ENCODE results near the gene ASCL2.

Gene ASCL2

GRCh38 chr11:2272946-2273280, 2.5 kb upstream of the ASCL2 start:
- DNase-seq (ENCODE audit: low read depth in 2 of 2), result no peak

- no peak for DNase-seq (ENCODE audit: low read depth in 2 of 2)
Observed at GRCh38 chr11:2272228-2272945, 2.0 kb upstream of the ASCL2 start.

DNA sequence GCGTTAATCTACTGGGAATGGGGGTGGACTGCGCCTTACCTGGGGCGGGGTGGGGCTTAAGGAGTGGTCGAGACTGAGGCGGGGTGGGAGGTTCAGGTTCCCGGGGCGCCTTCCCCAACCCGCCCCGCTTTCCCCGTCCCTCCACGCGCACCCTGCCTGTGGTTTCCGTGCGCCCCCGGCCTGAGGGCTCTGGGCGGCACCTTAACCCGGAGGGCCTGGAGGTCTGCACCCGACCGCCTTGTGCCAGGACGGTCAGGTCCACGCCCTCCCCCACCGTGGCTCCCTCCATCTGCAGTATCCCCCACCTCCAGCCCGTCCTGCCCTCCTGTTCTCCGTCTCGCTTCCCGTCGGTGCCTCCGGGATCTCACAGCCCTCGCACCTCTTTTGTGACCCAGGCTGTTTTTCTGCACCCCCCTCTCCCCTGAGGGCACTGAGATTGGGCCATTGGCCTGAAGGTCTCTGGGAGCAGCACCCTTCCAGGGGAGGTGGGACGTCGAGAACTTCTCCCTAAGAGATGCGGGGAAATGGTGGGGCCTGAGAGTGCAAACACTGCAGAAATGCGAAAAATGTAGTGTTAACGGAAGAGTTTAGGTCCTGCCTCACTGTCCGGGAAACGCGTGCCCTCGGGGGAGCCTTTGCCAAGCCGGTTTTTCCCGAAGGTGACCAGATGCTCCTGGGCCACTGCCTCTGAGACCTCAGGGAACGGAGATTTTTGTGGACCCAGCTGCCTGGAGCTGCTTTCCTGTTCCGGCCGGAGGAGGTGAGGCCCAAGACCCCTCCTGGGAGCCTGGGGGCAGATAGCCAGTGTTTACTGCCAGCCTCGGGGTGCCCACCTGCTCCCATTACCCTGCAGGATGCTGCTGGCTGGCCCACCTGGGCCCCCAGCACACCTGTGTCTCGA, 1.2 kb upstream of the ASCL2 start:
- DNase-seq (ENCODE audit: low read depth in 2 of 2), result no peak

DNA sequence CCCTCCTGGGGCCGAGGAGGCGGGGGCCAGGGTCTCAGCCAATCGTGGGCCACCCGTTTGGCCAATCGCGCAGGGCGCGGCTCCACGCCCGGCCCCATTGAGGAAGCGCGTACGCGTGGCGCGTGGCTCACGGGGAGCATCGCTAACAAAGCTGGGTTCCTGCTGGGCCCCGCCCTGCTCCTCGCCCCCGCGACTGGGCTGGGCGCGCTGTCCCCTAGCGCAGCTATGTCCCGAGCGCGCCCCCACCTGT, 614 bp upstream of the ASCL2 start:
- peak in 1 of 2 donors; percentile 19 for DNase-seq (ENCODE audit: low read depth in 2 of 2)

DNA sequence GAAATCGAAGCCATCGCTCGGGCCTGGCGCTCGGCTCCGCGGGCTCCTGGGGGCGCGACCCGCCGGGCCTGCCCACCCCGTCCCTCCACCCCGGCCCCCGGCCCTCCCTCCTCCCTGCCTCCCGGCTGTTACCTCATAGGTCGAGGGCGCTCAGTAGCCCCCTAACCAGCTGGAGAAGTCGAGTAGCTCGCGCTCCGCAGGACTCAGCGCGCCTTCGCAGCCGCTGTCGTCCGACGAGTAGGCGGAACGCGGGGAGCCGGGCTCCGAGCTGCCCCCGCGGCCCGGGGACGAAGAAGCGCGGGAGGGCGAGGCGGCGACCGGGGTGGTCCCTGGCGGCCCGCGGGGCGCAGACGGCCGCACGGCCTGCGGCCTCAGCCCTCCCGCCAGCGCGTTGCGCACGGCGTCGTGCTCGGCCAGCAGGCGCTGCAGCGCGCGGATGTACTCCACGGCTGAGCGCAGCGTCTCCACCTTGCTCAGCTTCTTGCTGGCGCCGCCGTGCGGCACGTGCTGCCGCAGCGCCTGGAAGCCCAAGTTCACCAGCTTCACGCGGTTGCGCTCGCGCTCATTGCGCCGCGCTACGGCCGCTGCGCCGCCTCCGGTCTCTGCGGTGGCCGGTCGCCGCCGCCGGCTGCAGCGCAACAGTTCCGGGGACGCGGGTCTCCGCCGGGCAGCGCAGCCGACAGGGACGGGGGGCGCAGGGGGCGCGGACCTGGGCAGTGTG, 627 bp downstream of the ASCL2 start:
- no peak for DNase-seq (ENCODE audit: low read depth in 2 of 2)

GRCh38 chr11:2268729-2269600, 1.4 kb downstream of the ASCL2 start:
- DNase-seq (ENCODE audit: low read depth in 2 of 2), result peak; percentile 21 to 46

DNA sequence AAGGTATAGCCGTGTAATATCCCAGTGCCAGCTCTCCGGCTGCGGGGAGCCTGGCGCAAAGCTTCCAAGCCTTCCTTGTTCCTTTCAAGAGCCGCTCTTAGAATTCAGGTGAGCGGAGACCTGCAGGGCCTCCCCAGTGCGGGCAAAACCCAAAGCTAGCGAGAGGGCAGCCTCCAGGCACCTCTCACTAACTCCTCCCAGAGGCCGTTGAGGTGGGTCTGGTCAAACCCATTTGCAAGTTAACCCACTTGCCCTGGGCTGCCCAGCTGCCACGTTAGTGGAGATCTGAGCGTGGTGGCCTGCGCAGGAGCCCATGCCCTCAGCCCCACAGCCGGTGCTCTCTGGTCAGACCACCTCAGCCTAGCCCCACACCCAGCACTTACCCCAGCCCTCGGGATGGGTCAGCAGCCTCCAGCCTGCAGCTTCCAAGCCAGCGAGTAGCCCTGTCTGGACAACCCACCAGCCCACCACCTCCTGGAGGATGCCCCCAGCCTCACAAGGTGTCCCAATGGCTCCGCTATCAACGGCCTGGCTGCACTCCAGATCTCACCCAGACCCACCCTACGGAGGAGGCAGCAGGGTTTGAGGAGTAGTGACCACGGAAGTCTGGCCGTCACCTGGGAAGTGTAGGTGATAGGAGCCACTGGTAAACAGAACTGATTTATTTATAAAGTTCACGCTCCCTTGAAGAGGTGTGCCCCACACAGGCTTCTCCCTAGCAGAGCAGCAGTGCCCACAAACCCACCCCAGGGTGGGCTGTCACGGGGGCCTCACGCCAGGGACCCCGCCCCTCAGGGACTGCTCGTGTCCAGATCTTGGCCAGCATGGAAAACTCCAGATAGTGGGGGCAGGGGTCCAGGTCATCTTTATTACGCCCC, 2.3 kb downstream of the ASCL2 start:
- DNase-seq (ENCODE audit: low read depth in 2 of 2), result no peak

DNA sequence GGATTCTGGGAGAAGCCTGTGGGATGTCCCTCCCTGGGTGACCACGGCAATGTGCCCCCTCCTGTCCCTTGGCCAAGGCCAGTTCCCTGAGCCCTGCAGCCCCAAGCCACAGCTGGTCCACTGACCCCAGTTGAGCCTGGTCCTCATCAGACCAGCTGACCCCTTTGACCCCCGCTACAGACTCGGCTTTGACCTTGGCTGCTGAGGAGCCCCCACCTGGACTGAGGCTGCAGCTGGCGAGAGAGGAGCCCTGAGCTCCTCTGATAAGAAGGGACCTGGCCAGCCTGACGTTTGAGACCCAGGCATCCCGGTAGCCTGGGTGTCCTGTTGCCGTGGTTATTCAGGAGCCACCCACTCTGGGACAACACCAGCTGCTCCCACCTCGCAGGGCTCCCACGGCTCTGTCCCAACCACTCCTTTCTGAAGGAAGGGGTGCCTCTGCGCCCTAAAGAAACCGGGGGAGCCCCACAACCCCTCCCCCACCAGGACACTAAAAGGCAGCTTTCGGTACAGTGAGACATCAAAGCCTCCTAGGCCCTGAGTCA, 3.0 kb downstream of the ASCL2 start:
- no peak for DNase-seq (ENCODE audit: low read depth in 2 of 2)

DNA sequence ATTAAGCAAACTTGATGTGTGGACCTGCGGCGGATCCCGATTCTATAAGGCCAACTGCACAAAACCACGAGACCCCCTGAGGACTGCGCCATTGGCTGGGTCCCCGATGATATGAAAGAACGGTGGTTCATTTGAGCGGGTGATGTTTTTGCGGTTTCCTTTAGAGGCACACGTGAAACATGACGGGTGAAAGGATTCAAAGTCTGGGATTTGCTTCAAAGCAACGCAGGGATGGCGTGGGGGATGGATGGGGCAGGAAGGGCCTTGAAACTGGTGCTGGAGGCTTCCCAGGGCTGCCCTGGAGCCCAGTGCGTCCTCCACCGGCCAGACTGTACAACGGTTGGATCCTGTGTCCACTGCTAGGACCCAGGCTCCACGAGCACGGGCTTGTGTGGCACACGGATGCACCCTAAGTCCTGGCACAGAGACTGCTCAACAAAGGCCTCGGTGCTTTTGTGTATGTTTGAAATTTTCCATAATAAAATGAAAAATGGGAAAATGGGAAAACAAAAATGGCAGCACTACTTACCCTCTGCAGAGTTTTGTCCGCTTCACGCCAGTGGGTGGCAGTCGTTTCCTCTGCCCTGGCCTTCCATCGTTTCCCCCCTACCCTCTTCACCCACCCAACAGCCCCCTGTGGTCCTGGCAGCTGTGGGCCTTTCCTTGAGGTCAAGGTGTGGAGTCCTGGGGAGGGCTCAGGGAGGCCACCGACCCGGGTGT, 3.6 kb downstream of the ASCL2 start:
- DNase-seq (ENCODE audit: low read depth in 2 of 2), result no peak

DNA sequence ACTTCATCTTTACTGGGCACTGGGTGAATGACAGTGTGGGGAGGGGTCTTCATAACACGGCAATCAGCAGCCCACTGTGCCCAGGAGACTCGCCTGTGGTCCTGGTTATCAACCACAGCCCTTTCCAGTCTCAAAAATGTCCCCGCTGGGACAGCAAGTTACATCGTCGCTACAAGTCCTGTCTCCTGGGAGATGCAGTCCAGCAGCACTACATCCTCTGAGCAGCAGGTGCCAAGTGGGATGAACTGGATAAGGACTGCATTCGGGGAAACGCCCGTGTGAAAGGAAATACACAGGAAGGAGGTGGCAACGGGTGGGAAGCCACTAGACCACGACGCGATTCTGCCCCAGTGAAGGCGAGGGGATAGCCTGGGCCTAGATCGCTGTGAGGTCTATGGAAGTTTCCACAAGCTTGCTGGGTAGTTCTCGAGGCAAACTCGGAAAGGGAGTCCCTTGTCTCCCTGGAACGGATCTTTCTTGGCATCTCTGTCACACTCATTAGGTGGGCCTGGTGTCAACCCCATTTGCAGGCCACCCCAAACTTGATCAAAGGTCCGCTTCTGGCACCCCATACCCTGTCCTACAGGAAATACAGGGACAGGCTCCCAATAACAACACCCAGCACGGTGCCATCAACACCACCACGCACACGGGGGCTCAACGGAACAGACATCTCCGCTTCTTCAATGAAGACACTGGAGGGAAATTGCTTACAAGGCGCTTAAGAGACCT, 4.4 kb downstream of the ASCL2 start:
- DNase-seq (ENCODE audit: low read depth in 2 of 2), result no peak

DNA sequence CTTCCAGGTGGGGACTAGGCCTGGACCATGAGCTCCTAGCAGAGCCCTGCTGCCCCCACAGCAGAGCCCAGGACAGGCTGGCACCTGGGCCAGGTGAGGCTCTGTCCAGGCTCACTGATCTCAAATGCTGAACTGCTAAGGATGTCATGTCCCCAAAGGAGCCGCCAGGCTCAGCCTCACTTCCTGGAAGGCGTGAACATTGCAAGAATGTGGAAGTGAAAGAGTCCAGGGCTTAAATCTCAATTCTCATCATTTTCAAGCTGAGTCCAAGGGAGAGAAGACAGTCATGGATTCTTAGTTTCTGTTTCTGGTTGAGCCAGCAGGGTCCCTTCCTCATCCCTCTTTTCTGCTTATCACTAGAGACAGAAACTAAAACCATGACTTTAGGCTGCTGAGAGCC, 5.0 kb downstream of the ASCL2 start:
- no peak for DNase-seq (ENCODE audit: low read depth in 2 of 2)

GRCh38 chr11:2264366-2265053, 5.9 kb downstream of the ASCL2 start:
- no peak for DNase-seq (ENCODE audit: low read depth in 2 of 2)

GRCh38 chr11:2263724-2264360, 6.5 kb downstream of the ASCL2 start:
- DNase-seq (ENCODE audit: low read depth in 2 of 2), result no peak

DNA sequence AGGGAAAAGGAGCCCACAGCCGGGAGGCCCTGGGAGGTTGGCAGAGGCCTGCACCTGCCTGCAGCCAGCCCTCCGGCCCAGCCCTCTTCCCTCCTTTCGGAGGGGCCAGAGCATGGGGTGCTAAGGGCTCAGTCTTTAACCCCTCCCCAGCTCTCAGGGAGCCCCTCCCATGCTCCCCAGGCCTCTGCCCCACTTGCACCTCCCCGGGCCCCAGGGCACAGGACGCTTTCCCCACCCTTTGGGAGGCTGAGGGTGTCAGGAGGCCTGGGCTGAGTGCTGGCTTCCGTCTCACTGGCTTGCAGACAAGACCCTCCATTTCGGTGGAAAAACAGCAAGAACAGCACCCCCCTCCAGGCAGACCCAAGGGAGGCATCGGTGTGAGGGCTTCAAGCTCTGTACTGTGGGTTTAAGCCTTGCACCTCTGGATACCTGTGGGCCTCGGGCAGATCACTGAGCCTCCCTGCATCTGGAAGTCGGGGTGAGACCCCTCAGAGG, 7.3 kb downstream of the ASCL2 start:
- no peak for DNase-seq (ENCODE audit: low read depth in 2 of 2)

- no peak for DNase-seq (ENCODE audit: low read depth in 2 of 2)
Observed at GRCh38 chr11:2262301-2263070, 7.9 kb downstream of the ASCL2 start.

- DNase-seq (ENCODE audit: low read depth in 2 of 2), result no peak
Observed at GRCh38 chr11:2261436-2262230, 8.8 kb downstream of the ASCL2 start.

All from stimulated activated CD8-positive, alpha-beta memory T cell treated with anti-CD3 and anti-CD28 coated beads, Interleukin-7, amount 100 ng/mL, for 1 hour (primary cell).